CD4-positive, alpha-beta T cell treated with Interleukin-6 for 4 hours (primary cell): Measurements from ENCODE around the gene PTER.

Experiments
- DNase-seq: peaks from one replicate; pipeline ENCODE4 v3.0.0-alpha.2; 2020; ENCODE audit warnings: mixed read lengths

The PTER gene, protein sequence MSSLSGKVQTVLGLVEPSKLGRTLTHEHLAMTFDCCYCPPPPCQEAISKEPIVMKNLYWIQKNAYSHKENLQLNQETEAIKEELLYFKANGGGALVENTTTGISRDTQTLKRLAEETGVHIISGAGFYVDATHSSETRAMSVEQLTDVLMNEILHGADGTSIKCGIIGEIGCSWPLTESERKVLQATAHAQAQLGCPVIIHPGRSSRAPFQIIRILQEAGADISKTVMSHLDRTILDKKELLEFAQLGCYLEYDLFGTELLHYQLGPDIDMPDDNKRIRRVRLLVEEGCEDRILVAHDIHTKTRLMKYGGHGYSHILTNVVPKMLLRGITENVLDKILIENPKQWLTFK

DNA sequence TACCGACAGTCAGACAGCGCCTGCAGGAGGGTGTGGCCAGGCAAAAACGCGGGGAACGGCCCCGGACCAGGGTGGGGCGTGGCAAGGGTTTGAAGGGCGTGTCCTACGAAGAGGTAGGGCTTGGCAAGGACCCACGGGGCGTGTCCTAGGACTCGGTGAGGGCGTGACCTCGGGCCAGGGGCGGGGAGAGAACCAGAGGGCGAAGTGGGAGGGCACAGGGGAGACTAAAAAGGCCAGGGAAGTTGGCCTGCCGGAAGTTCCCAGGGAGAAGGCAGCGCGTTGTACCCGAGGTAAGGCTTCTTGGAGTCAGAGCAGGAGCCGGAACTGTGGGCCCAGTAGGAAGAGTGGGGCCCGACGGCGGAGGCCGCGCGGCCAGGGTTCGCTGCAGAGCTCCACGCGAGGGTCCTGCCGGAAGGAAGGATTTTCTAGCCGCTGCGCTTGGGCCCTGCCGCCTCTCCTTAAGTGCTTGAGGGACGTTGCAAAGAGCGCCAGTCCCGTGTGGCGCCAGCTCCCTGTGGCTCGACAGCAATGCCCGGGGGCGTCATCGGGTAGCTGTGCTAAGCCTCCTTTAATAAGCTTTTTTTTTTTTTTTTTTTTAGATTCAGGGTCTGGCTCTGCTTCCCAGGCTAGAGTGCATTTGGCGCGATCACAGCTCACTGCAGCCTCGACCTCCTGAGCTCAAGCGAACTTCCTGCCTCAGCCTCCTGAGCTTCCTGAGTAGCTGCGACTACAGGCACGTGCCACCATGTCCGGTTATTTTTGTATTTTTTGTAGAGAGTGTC, at the start of gene PTER:
Gene PTER (plus strand): TSS at position 253 of the 782 bp plus-strand sequence. CDS start 47,375 bp downstream, outside the sequence.
- DNase-seq = peak; percentile 99

DNA sequence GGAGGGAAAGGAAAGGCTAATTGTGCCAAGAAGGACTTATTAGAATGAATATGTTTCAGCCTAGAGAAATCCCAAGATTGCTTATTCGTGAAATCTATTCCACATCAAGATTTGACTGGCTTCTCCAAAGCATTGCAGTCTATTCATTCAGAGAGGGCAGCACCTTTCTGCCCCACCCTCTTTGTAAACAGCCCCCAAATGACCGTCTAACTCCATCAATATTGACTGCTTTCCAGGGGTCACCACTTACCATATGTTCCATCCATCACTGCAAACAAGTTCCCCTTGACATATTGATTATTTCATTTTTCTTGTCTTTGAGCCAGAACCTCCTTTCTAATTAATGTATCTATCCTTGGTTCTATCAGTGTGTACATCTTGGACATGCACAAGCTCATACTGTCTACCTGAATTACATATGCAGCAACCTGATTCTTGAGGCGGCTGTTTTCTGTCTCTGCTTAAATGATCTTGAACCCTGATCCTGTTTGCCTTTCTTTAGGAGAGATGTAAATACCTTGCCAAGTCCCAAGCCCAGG, 44.2 kb upstream of the PTER start:
- DNase-seq = no peak

DNA sequence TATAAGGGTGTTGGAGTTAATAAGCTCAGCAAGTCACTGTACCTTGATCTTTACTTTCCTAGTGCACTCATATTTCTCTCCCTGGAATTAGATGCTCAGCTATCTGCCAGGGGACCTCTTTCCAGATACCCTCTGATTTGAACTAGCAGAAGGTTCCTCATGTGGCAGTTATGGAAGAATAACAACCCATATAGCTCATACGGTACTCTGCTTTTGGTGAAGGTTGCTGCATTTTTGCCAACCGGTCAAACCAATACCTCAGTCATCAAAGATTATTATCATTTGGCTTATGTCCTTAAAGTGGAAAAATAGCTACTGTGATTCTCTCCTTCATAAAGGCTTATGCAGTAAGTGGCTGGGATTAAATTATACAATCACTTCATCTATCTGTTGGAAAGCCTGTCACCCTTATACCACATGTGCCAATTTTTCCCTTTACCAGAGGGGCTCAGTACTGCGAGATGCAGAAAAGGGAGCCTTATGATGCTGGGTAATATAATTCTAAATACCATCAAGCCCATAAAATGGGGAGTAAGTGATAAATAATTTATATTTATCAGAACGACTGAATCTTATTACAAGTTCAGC, 43.4 kb upstream of the PTER start:
- no peak for DNase-seq

DNA sequence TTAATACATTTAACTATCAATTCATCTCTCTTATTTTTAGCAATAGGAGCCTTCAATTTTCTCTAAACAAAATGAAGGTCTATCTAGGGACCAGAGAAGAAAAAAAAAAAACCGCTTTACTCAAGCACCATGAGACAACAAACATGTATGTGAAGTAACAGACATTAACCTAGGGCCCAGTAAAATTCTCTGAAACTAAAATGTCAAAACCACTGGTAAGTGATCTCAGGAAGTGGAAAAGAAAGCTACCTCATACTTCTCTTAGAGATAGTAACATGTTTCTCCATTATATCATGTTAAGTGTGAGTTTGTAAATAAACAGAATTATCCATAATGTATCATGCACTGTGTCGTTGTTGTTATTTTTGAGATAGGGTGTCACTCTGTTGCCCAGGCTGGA, 35.4 kb upstream of the PTER start:
- DNase-seq = no peak

DNA sequence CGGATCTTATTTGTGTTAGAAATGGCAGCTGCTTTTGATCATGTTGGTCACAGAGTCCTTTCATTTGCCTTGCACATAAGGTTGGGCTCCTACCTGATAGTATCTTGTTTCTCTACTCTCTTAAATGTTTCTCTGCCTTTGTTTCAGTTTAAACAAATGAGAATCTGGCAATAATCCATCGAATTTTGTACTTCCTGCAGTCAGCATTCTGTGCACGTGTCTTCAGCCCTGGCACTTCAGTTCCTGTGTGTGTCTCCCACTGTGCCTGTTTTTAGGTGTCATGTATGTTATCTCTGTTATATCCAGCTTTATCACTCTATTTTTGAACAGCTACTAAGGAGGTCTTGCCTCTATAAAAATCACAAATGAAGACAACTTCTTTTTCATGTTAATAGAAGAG, 28.4 kb upstream of the PTER start:
- no peak for DNase-seq

DNA sequence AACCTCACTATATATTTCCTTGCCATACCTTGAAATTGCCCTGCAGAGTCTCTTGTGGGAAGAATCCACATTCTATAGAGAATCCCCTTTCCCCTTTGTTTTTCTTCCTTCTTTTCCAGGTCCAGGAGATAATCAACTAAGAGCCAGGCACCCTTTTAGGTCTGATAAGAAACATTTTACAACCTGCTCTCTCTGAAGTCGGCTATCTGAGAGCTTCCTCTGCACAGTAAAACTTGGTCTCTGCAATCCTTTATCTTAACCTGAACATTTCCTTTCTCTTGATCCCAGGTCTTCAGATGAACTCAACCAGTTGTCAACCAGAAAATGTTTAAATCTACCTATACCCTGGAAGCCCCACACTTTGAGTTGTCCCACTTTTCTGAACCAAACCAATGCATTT, 19.5 kb upstream of the PTER start:
- no peak for DNase-seq

DNA sequence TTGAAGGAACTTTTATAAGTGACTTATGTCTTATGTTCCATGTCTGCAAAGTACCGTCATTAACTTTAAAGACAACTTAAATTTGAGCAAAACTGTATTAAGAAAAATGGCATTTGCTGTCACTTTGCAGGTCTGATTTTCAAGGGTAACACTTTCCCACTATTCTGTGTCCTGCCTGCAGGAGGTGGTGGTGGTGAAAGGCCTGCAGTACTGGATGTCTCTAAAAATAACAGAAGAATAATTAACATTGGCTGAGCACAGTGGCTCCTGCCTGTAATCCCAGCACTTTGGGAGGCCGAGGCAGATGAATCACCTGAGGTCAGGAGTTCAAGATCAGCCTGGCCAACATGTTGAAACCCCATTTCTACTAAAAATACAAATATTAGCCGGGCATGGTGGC, 13.2 kb upstream of the PTER start:
- no peak for DNase-seq

DNA sequence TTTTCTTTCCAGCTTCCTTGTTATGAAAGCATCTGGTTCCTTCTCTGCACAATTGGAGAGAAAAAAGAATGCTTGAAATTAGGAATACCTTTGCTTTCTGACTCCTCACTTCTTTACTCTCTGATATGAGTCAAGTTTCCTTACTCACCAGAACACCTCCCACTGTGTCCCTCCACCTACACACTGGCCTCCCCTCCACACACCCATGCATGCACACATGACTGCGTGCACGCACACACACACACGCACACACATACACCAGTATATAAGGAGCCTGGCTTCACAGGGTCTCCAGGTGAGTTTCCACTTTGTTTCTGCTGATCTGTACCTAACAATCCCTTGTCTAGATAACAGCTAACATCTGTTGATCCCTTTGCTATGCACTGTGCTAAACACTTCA, 11.4 kb upstream of the PTER start:
- no peak for DNase-seq

DNA sequence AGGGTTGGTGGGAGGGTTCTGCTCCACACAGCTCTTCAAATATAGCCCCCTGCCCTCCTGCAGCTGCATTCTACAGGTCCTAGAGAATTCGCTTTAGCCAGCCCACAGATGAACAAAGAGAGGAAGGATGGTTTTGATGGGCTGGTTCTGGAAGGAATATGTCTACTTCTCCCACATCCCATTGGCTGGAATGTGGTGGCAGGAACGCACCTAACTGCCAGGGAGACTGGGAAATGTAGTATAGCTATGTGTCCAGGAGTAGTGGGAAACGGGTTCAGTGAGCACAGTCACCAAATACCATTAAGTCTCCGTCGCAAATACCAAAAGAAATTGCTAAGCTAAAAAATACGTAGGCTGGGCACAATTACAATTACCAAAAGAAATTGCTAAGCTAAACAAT, 7.3 kb upstream of the PTER start:
- no peak for DNase-seq

DNA sequence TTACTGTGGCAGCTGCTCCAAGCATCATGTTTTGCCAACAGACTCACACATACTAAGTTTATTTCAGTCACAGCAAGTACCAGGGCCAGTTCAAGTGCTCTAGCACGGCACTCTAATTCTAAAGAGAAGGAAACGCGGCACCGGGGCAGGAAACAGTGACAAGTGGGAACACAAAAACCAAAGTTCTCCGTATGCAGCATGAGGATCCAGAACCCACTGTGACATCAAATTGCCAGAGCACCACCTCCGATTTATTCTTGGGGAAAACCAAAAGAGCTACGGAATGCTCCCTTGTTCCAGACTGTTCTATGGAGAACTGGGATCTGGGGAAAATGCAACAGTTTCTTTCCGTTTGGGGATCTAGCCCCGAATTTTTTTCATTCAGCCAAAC, 448 bp upstream of the PTER start:
- DNase-seq = peak; percentile 40

DNA sequence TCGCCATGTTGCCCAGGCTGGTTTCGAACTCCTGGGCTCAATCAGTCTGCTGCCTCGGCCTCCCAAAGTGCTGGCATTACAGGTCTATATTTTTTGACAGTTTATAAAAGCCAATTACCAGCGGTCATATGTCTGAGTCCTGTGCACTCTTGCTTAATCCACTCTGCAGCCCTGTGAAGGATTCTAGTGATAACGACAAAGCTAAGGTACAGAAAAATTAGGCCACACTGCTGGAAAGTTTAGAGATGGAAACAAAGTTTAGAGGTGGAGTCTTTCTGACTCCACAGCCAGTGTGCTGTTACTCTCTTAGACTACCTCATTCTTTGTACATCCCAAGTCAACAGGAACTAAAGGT, 707 bp downstream of the PTER start:
- no peak for DNase-seq

DNA sequence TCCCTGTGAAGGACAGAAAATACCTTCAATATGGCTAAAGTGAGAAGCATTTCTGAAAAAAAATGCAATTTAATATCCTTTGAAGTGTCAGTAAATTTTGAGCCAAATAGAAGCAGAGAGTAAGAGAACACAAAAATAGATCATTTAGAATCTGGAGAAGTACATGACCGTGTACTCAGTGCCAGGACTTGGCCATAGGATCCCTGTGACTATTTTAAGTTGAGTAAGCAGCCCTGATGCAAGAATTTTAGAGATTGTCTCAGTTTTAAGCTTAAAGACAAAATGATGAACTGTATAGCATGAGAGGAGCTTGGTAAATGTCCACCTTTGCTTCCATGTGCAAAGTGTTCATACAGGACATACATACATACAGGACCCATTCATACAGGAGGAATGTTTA, 2.5 kb downstream of the PTER start:
- DNase-seq = no peak

DNA sequence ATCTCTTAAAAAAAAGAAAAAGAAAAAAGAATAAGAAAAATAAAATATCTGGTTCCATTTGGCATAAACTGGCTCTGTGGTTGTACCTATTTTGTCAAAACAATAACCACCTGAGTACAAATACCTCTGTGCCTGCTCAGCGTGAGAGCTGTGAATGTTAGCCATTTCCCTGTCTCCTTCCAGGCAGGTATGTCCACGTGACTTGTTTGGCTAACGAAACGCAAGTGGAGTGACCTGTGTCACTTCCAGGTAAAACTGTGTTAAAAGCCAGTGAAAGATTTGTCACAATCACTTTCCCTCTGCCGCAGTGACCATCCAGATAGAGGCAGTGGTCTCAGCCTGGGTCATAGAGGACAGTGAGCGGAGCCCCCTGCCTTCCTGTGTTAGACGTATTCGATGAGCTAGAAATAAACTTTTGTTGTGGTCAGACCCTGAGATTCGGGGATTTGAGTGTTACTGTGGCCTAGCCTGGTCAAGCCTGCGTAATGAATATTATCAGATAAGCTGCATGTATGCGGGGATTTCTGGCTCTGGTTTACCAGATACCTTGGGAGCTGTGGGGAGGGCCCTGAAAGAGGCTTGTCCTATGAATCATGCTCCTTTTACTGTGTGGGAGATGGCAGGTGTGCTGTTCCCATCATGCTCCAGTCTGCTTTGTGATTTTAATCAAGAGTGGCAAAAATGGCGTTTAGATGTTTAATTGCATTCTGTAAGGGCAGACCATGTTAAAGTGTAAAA, 3.8 kb downstream of the PTER start:
- no peak for DNase-seq

DNA sequence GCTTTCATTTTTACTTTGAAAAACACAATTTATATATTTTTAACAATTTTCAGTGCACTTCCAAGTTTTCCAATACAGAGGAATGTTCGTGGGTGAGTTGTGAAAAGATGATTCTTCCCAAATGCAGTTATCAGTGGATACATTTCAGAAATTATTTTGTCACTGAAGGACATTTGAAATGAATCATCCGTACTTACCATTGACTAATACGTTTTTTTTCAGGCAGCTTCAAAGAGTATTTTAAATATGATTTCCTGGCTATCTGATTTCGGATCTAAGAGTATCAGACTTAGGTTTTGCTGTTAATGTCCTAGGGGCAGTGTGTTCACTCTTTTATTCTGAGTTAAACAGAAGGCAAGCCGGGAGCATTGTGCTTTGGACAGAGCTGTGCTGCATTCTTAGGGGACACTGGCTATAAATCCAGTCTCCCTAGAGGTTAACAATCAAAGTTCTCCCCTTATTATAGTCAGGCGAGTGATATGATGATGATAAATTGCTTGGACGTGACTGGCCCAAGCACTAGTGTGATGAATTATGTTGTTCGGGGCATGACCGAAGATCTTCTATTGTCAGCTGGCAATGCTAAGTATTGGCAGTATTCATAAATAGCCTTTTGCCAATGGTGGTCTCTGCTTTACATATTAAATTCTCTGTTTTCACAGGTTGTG, 4.5 kb downstream of the PTER start:
- DNase-seq = no peak

DNA sequence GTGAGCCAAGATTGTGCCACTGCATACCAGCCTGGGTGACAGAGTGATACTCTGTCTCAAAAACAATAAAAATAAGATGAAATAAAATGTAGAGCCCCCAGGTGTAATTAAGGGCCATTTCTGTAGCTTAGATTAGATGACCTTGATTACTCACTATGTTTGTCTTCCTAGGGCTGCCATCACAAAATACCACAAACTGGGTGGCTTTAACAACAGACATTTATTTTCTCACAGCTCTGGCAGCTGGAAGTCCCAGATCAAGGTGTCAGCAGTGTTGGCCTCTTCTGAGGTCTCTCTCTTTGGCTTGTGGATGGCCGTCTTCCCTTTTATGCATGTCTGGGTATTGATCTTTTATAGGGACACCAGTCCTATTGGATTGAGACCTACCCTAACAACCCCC, 6.1 kb downstream of the PTER start:
- DNase-seq = no peak

DNA sequence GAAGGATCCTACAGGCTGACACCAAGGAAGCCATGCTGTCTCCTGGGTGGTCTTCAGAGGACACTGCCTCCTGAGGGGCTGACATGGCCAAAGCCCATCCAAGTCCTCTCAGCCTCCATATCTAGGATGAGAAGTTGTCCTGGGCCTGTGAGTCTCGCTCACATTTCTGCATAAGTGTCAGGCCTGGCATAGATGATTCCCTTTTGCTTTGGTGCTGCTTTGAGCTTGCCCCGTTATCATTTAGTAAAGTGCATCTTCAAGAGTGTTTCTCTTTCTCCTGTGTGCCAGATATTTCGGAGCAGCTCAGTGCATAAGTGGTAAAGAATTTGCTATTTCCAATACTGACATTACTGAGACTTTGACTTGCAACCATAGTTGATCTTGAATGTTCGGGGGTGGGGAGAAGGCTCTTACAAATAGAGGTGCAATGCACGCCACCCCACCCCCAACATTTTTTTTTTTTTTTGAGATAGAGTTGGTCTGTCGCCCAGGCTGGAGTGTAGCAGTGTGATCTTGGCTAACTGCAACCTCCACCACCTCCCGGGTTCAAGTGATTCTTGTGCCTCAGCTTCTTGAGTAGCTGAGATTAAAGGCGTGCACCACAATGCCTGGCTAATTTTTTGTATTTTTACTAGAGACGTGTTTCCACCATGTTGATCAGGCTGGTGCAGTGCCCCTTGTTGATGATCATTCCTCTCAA, 9.1 kb downstream of the PTER start:
- DNase-seq = no peak

DNA sequence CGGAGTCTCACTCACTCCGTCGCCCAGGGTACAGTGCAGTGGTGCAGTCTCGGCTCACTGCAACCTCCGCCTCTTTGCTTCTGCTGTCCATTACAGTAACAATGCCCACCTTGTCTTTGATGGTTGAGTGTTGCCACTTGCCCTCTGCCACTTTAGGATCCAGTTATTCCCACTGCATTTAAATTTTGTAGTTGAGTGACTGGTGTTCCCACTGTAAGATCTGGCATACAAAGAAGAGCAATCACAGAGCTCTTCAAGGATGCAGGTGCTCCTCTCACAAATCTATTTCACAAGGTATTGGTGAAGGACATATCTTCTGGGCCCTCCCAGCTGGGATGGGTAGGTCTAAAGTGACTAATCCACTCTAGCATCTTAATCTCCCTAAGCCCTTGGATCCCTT, 12.6 kb downstream of the PTER start:
- no peak for DNase-seq

DNA sequence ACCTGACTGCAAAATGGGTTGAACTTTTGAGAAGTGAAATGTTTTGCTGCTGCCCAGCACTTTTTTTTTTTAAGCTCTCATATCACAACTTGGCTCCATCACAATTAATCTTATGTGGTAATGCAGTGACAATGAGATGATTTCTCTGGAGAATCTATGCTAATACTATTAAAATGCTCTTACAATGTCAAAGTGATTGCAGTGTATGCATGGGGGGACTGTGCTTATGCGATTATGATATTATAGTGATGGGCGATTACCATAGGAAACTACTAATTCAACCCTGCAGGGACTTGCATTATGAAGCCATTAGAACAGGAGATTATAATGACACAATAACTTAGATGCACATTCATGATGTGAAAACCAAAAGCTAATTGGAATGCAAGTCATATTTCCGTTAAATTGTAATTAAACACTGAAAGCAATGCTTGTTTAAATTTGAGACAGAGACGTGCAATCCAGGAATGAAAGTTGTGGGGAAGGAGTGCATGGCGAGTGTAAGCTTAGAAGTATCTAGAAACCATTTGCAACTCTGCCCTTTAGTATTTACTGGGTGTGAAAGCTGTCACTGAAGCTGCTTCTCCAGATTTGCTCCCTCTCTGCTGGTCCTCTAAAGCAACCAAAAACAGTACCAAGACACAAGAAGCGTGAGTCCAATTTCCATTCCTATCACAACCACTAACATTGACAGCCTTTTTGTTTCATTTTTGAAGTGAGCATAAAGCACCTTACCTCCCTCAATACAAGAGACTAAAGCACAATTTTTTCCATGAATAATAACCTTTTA, 21.6 kb downstream of the PTER start:
- no peak for DNase-seq

DNA sequence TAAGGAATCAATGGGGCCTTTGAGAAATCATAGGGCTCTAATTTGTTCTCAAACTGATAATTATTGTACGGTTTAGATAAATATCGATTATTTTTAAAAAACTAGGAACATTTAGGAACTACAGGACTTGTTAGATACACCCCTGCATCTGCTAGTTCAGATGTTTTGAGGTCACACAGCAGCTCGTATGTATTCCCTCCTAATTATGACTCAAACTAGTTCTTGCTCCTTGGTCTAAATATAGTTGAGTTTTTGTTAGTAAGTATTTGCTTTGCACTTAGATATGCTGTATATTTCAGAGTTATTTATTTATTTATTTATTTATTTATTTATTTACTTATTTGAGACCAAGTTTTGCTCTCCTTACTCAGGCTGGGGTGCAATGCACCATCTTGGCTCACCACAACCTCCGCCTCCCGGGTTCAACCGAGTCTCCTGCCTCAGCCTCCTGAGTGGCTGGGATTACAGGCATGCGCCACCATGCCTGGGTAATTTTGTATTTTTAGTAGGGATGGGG, 22.7 kb downstream of the PTER start:
- DNase-seq = no peak

DNA sequence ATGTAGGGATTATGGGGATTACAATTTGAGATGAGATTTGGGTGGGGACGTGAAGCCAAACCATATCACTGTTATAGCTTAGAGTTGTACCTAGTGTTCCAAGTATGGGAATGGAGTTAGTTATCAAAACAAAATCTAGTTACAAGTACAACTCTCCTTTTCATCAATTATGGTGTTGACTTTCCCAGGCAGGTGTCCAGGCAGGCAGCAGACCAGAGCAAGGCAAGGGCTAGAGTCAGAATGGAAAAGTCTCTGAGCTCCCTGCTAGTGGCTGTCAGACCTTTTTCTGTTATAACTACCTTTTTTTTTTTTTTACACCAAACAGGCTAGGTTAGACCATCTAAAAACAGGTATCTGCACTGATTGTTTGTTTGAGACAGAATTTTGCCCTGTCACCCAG, 29.2 kb downstream of the PTER start:
- DNase-seq = no peak

DNA sequence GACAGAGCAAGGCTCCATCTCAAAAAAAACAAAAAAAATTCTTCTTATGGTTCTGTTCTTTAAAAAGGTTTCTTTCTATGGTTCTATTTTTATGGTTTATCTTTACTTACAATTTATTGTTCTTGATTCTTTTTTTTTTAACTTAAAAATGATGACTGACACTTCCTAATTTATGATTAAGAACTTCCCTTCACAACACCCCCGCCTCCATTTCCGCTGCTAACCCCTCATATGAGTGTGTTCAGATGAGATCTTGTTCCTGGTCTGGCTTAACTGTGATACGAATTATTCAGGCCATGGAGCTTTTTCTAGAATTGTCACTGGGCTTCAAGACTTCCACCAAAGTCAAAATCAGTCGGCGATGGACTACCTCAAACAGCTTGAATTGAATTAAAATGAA, 33.9 kb downstream of the PTER start:
- DNase-seq = peak; percentile 20
